Stimulated activated CD8-positive, alpha-beta memory T cell treated with anti-CD3 and anti-CD28 coated beads, Interleukin-15, amount 100 ng/mL, for 4 hours (primary cell): ENCODE measurements around the gene TMEM82.

ENCODE experiments used
- DNase-seq, 2 donors: peaks; one replicate each; pipeline ENCODE4 v3.0.0-alpha.2; 2020; ENCODE audit warnings: low read depth in 2 of 2

TMEM82 gene

DNA sequence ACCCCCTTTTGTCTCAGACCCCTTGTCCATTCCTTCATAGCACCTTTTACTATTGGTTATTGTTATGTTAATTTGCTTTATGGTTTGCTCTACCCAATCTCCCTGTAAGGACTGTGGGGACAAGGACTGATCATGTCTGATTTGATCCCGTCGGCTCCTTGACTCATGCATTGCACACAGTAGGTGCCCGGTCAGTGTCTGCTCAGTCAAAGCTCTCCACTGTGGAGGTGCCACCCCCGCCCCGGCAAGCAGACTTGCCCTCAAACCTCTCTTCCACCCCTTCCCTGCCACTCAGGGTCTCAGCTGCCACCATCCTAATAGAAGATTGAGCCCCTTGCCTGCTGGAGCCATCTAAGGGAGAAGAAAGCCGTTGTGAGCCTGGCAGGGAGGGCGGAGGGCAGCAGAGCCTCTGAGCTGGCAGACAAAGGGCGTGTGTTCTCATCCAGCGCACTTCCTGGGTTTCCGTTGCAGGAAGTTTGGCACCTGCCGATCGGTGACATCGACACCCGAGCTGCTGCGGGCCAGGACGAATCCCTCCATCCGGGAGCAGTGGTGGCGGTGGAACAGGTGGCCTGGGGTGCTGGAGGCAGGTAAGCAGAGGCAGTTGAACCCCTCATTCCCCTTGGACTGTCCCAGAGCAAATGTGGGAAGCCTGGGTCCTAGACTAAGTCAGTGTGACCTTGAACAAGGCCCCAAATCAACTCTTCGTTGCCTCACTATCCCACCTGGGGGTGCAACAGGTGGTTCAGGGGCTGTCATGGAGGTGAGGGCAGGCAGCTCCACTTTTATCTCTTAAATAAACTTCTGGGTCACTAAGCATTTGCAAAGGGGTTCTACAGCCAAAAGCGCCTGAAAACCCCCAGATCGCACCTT, 14.1 kb downstream of the TMEM82 start:
- no peak for DNase-seq

- DNase-seq, result no peak
Observed at GRCh38 chr1:15757016-15757543, 14.8 kb downstream of the TMEM82 start.

GRCh38 chr1:15757575-15758342, 15.5 kb downstream of the TMEM82 start:
- DNase-seq, result no peak

DNA sequence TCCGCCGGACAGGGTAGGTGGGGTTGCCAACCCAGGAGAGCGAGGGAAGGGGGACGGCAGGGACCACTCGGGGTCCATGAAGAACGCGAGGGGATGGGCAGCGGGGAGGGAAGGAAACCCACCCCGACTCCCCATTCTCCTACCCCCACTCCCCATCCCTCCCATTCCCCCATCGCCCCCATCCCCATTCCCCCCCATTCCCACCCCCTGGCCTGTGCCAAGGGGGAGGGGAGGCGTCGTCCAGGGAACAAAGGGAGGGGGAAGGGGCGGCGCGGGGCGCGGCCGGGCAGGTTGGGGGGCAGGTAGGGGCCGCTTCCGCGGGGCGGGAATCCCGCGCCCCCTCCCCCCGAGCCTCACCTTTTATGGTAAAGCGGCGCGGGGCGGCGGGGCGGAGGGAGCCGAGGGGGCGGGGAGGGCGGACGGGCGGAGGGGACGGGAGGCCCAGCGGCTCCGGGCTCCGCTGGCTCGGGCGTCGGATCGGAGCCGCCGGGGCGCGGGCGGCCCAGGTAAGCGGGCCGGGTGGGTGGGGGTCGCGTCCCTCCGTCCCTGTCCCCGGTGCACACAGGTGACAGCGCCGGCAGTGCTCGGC, 16.1 kb downstream of the TMEM82 start, which contains the start of gene FBLIM1:
Gene FBLIM1 (plus strand): TSS at position 453 of the 589 bp plus-strand sequence. CDS start 6,189 bp downstream, outside the sequence.
- DNase-seq, result no peak

DNA sequence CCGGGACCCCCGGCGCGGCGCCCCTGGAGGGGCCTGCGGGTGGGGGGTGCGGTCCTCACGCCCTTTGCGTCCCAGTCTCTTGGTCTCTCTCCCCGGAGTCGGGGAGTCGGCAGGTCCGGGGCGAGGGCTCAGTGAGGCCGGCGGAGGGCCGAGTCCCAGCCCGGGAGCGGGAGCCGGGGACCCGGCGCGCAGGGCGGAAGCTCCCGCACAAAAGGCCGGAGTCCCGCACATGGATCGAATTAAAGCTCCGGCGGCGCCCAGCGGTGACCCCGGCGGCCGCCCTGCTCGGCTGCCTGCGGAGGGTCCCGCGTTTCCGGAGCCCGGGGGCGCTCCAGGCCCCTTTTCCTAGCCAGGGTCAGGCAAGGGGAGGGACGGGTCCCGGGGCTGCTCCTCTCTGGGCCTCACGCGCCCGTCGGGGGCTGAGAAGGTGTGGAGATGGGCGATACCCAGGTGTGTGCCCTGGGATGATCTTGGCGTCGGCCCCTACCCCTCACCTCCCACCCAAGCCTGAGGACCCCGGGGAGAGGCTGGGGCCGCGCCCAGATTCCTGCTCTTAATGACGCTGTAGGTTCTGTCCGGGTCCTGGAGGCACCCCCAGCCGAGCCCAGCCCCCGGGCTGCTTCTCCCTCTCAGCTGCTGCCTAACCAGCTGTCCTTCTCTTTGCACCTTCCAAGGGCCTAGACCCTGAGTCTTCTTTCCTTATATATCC, 16.8 kb downstream of the TMEM82 start:
- DNase-seq, result no peak

DNA sequence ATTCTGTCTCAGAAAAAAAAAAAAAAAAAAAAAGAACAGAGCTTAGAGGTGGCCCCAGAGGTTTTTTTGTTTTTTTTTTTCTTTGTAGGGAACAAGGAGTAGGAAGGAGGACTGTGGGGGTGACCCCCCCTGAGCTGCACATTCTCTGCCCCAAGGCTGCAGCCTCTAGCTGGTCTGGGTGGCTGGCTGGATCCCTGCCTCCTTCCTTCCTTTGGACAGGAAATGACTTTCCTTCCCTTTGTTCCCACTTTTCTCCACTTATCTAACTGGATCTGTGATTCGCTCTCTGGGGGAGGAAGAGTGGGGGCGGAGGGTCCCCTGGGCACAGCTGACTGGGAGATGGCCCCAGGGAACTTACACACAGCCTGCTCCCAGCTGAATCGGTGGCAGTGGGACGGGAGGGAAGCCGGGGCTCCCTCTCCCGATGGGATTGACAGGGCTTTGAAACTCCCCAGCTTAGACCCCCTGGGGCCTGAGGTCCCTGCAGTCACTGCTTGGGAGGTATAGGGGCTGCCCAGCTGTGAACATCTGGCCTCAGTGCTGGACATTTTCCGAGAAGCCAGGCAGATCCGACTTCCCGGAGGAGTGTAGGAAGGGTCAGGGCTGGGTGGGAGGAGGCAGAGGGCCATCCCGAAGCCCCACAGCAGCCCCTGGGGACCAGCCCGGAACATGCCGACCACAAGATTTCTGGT, 18.4 kb downstream of the TMEM82 start:
- no peak for DNase-seq

GRCh38 chr1:15761366-15762128, 19.2 kb downstream of the TMEM82 start:
- DNase-seq, result no peak

DNA sequence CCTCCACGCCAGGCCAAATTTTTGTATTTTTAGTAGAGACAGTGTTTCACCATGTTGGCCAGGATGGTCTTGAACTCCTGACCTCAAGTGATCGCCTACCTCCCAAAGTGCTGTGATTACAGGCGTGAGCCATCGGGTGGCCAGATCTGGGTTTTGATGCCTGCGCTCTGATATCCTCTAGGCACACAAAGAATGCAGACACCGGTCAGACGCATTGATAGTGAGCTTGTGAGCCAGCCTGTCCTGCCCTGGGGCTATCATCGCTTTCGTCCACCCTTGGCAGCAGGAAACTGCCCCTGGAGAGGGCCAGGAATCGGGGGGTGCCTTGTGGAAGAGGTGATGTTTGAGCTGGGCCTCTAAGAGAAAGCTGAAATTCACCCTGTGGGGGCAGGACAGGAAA, 20.2 kb downstream of the TMEM82 start:
- no peak for DNase-seq

DNA sequence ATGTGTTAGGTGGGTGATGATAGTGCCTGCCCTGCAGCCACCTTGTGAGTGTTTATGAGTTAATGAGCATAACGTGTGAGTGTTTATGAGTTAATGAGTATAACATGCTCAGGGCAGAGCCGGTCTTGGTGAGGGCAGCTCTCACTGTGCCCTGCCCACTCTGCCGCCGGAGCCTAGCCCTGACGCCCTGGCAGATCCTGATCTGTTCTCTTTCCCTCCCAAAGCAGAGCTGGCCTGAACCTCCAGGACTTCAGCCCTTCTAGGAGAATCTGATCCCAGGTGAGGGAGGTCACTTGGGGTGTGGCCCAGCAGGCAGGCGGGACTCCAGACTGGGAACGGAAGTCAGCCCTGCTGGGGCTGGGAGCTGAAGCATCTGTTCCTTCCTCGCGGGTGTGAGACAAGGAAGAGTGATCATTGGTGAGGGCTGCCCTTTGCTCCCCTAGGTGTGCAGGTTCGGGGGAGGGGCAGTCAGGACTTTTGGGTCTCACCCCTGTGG, 22.0 kb downstream of the TMEM82 start:
- no peak for DNase-seq

DNA sequence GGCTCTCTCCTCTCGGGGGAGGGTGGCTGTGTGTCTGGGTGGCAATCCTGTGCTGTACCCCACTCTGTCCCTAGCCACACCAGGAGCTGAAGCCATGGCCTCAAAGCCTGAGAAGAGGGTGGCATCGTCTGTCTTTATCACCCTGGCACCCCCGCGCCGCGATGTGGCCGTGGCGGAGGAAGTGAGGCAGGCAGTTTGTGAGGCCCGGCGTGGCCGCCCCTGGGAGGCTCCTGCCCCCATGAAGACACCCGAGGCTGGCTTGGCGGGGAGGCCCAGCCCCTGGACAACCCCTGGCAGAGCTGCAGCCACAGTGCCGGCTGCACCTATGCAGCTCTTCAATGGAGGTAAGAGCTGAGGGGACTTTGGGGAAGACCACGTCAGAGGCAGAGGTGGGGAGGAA, 22.6 kb downstream of the TMEM82 start:
- DNase-seq, result no peak

GRCh38 chr1:15765495-15766194, 23.3 kb downstream of the TMEM82 start:
- DNase-seq, result no peak

- no peak for DNase-seq
Observed at GRCh38 chr1:15767941-15768340, 25.6 kb downstream of the TMEM82 start.

- DNase-seq, result no peak
Observed at GRCh38 chr1:15768388-15768787, 26.1 kb downstream of the TMEM82 start.

GRCh38 chr1:15770313-15770962, 28.1 kb downstream of the TMEM82 start:
- DNase-seq, result no peak

DNA sequence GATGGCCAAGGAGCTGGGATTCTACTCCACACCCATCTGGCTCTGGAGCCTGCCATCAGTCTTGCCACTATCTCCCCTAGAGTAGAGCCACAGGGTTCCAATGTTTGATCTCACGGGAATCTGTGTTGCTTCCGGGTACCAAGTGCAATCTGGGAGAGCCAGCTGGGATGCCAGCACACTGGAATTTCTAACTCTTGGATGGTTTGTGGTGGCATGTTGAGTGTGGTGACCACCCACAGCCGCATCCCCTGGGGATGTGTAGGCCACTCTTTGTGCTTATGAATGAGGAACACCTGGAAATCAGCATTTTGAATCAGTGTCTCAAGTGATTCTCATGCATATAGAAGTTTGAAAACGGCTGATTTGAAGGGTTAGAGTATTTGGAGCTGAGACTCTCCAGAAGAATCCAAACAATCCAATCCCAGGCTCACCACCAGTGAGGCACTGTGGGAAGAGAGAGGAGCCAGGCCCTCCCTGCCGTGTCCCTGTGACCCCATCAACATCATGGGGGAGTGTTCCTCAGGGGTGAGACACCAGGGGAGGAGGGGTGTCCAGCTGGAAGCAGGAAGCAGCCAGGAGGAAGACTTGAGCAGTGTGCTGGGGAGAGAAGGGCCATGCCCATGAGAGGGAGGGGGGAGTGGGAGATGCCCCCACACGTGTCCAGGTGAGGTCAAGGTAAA, 29.7 kb downstream of the TMEM82 start:
- no peak for DNase-seq

DNA sequence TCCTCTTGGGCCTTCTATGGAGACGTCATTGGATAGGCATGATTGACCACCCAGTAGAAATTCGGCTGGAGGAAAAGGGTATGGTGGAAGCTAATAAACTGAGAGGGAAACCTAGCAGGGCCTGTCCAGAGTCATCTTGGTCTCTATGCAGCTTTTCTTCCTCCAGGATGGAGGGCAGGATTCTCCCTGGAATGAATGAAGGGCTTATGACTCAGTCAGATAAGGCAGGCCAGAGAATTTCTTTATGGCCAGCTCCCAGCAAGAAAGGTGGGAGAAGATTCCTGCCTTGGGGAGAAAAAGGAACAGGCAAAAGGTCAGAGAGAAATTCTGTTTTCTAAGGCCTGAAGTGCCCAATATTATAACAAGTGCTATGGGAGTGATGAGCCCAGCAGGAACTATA, 33.4 kb downstream of the TMEM82 start:
- no peak for DNase-seq

GRCh38 chr1:15777909-15778707, 35.8 kb downstream of the TMEM82 start:
- DNase-seq, result no peak
